Measurements from ENCODE around the gene CDK11B. TPM values are rescaled to one million over a fixed set of nuclear protein-coding genes. Genes with fewer than 3 reads are reported as not detected.
"Not testable (repeated sequence)": the region's sequence is repeated elsewhere in the genome, so short reads cannot be mapped to it uniquely, and the experiment has no call there.

CDK11B gene
- total RNA-seq, 1 donor from 2014 or later = 10.4 TPM

- not testable (repeated sequence) for DNase-seq (ENCODE audit: low read depth, low spot score)
These were observed 4.2 kb upstream of the CDK11B start for GRCh38 chr1:1662830-1663560.

GRCh38 chr1:1662392-1662791 is 3.6 kb upstream of the CDK11B start:
- not testable (repeated sequence) for DNase-seq (ENCODE audit: low read depth, low spot score)

- DNase-seq (ENCODE audit: low read depth, low spot score) = not testable (repeated sequence)
These were observed 10.5 kb downstream of the CDK11B start for GRCh38 chr1:1648265-1648664.

GRCh38 chr1:1647567-1648241 is 11.1 kb downstream of the CDK11B start:
- DNase-seq (ENCODE audit: low read depth, low spot score) = not testable (repeated sequence)

GRCh38 chr1:1646326-1646725 is 12.5 kb downstream of the CDK11B start:
- DNase-seq (ENCODE audit: low read depth, low spot score) = not testable (repeated sequence)

GRCh38 chr1:1640711-1641461 is 17.9 kb downstream of the CDK11B start:
- not testable (repeated sequence) for DNase-seq (ENCODE audit: low read depth, low spot score)

- not testable (repeated sequence) for DNase-seq (ENCODE audit: low read depth, low spot score)
These were observed 18.7 kb downstream of the CDK11B start for GRCh38 chr1:1640081-1640480.

- DNase-seq (ENCODE audit: low read depth, low spot score) = not testable (repeated sequence)
These were observed 19.4 kb downstream of the CDK11B start for GRCh38 chr1:1639368-1639767.

GRCh38 chr1:1638528-1638927 is 20.3 kb downstream of the CDK11B start:
- DNase-seq (ENCODE audit: low read depth, low spot score) = not testable (repeated sequence)

- DNase-seq (ENCODE audit: low read depth, low spot score) = not testable (repeated sequence)
These were observed 21.3 kb downstream of the CDK11B start for GRCh38 chr1:1637479-1637875.

- not testable (repeated sequence) for DNase-seq (ENCODE audit: low read depth, low spot score)
These were observed 22.0 kb downstream of the CDK11B start for GRCh38 chr1:1636621-1637478.

GRCh38 chr1:1634613-1635012 is 24.2 kb downstream of the CDK11B start:
- DNase-seq (ENCODE audit: low read depth, low spot score) = not testable (repeated sequence)

GRCh38 chr1:1633409-1633808 is 25.4 kb downstream of the CDK11B start:
- not testable (repeated sequence) for DNase-seq (ENCODE audit: low read depth, low spot score)

GRCh38 chr1:1631782-1632420 is 26.9 kb downstream of the CDK11B start, which contains the start of gene MMP23B:
TSS of gene MMP23B (plus strand) at chr1:1632173. CDS start at chr1:1632219, 46 bp downstream.
- no peak for DNase-seq (ENCODE audit: low read depth, low spot score)

- no peak for DNase-seq (ENCODE audit: low read depth, low spot score)
These were observed 27.6 kb downstream of the CDK11B start for GRCh38 chr1:1630965-1631781.

GRCh38 chr1:1630191-1630964 is 28.4 kb downstream of the CDK11B start:
- DNase-seq (ENCODE audit: low read depth, low spot score) = no peak

- DNase-seq (ENCODE audit: low read depth, low spot score) = no peak
These were observed 29.2 kb downstream of the CDK11B start for GRCh38 chr1:1629430-1630190.
